Effector memory CD4-positive, alpha-beta T cell (primary cell): ENCODE results near the gene TEKTIP1.

Experiments
- DNase-seq, 3 donors: peaks; one replicate each; pipeline ENCODE4 v3.0.0-alpha.2; 2020
- H3K27ac ChIP-seq: 2 replicates; pipeline ENCODE4 v1.7.0; 2013; ENCODE audit warnings: mild to moderate bottlenecking, low read length, moderate library complexity; ENCODE audit not compliant: insufficient read depth, poor library complexity, severe bottlenecking
- H3K27me3 ChIP-seq: replicated peaks from 2 replicates; pipeline ENCODE4 v1.7.0; 2013; ENCODE audit warnings: mild to moderate bottlenecking, low read length; ENCODE audit not compliant: insufficient read depth, control insufficient read depth, poor library complexity, severe bottlenecking
- H3K36me3 ChIP-seq: 2 replicates; pipeline ENCODE4 v1.7.0; 2013; ENCODE audit warnings: mild to moderate bottlenecking, low read length, moderate library complexity; ENCODE audit not compliant: control insufficient read depth, insufficient read depth
- H3K4me1 ChIP-seq: 2 replicates; pipeline ENCODE4 v1.7.0; 2013; ENCODE audit warnings: low read length, mild to moderate bottlenecking; ENCODE audit not compliant: control insufficient read depth, insufficient read depth, poor library complexity, severe bottlenecking
- H3K4me3 ChIP-seq: 2 replicates; pipeline ENCODE4 v1.7.0; 2013; ENCODE audit warnings: low read length, low read depth, mild to moderate bottlenecking; ENCODE audit not compliant: insufficient read depth, poor library complexity, severe bottlenecking
- H3K9me3 ChIP-seq: 2 replicates; pipeline ENCODE4 v1.7.0; 2013; ENCODE audit warnings: mild to moderate bottlenecking, low read length, moderate library complexity; ENCODE audit not compliant: control insufficient read depth
- total RNA-seq, 3 donors: gene quantifications; one replicate each; lab custom pipeline; 2026; lab: John Stamatoyannopoulos, UW

Gene TEKTIP1
- total RNA-seq: 3.5 to 4.6 (median 4.1) reads per million in 3 donors

GRCh38 chr19:3538965-3539755, at the start of gene TEKTIP1:
Gene TEKTIP1, plus strand, starts transcription at chr19:3539174. Its CDS starts 4 bp downstream, at chr19:3539178.
- Histone ChIP-seq H3K4me3 (no peak within 1 kb of the TSS), H3K9me3 (no peaks in the 10 kb centered on the region), H3K4me1 (no peaks in the 10 kb centered on the region), H3K36me3 (peaks cover 33% of the 10 kb centered on the region), H3K27me3 (no peaks in the 10 kb centered on the region), H3K27ac (no peak within 1 kb of the TSS)
- no peak for DNase-seq

GRCh38 chr19:3491396-3492119, 47.4 kb upstream of the TEKTIP1 start:
- Histone ChIP-seq H3K4me1 (no peaks in the 10 kb centered on the region), H3K4me3 (no peak overlapping the region), H3K9me3 (no peaks in the 10 kb centered on the region), H3K27ac (no peak overlapping the region), H3K36me3 (peaks cover 27% of the 10 kb centered on the region), H3K27me3 (no peaks in the 10 kb centered on the region)
- DNase-seq: no peak

GRCh38 chr19:3492131-3492839, 46.7 kb upstream of the TEKTIP1 start:
- no peaks in the 10 kb centered on the region for H3K27me3 ChIP-seq
- no peak for DNase-seq
- no peak overlapping the region for H3K27ac ChIP-seq
- H3K4me1 ChIP-seq: no peaks in the 10 kb centered on the region
- H3K36me3 ChIP-seq: peaks cover 27% of the 10 kb centered on the region
- no peaks in the 10 kb centered on the region for H3K9me3 ChIP-seq
- no peak overlapping the region for H3K4me3 ChIP-seq

GRCh38 chr19:3492919-3493318, 46.1 kb upstream of the TEKTIP1 start:
- no peak for DNase-seq
- H3K9me3 ChIP-seq: no peaks in the 10 kb centered on the region
- H3K36me3 ChIP-seq: peaks cover 27% of the 10 kb centered on the region
- no peaks in the 10 kb centered on the region for H3K27me3 ChIP-seq
- H3K4me3 ChIP-seq: no peak overlapping the region
- no peak overlapping the region for H3K27ac ChIP-seq
- no peaks in the 10 kb centered on the region for H3K4me1 ChIP-seq

GRCh38 chr19:3493651-3494050, 45.3 kb upstream of the TEKTIP1 start:
- H3K36me3 ChIP-seq: peaks cover 27% of the 10 kb centered on the region

GRCh38 chr19:3494051-3494450, 44.9 kb upstream of the TEKTIP1 start:
- Histone ChIP-seq H3K4me3 (no peak overlapping the region), H3K27ac (no peak overlapping the region), H3K4me1 (no peaks in the 10 kb centered on the region), H3K9me3 (no peaks in the 10 kb centered on the region), H3K27me3 (no peaks in the 10 kb centered on the region), H3K36me3 (peaks cover 27% of the 10 kb centered on the region)
- DNase-seq: no peak

More at GRCh38 chr19:3493651-3494050, 45.3 kb upstream of the TEKTIP1 start:
- no peak overlapping the region for H3K27ac ChIP-seq
- no peak overlapping the region for H3K4me3 ChIP-seq
- no peaks in the 10 kb centered on the region for H3K4me1 ChIP-seq
- no peak for DNase-seq
- no peaks in the 10 kb centered on the region for H3K27me3 ChIP-seq
- H3K9me3 ChIP-seq: no peaks in the 10 kb centered on the region

GRCh38 chr19:3494559-3494958, 44.4 kb upstream of the TEKTIP1 start:
- DNase-seq: no peak
- Histone ChIP-seq H3K9me3 (no peaks in the 10 kb centered on the region), H3K27me3 (no peaks in the 10 kb centered on the region), H3K4me1 (no peaks in the 10 kb centered on the region), H3K4me3 (no peak overlapping the region), H3K27ac (no peak overlapping the region), H3K36me3 (peaks cover 27% of the 10 kb centered on the region)

- no peak overlapping the region for H3K4me3 ChIP-seq
- DNase-seq: no peak
- H3K9me3 ChIP-seq: no peaks in the 10 kb centered on the region
- H3K36me3 ChIP-seq: peaks cover 18% of the 10 kb centered on the region
- no peaks in the 10 kb centered on the region for H3K27me3 ChIP-seq
- H3K27ac ChIP-seq: no peak overlapping the region
- peaks cover 6% of the 10 kb centered on the region for H3K4me1 ChIP-seq
Observed at GRCh38 chr19:3496392-3497273, 42.3 kb upstream of the TEKTIP1 start.

GRCh38 chr19:3497757-3498520, 41.0 kb upstream of the TEKTIP1 start:
- H3K9me3 ChIP-seq: no peaks in the 10 kb centered on the region
- no peak overlapping the region for H3K4me3 ChIP-seq
- H3K36me3 ChIP-seq: peaks cover 5% of the 10 kb centered on the region
- no peak overlapping the region for H3K27ac ChIP-seq
- DNase-seq: no peak
- peaks cover 6% of the 10 kb centered on the region for H3K4me1 ChIP-seq
- H3K27me3 ChIP-seq: no peaks in the 10 kb centered on the region
